A673 (cell line): ENCODE data around the gene STK10.

Source experiments
- CTCF ChIP-seq: fragments of 300-800, 200-600 bp; sonication (generic); conservative IDR thresholded peaks from 2 replicates; pipeline ENCODE4 v1.5.1; 2017; ENCODE audit warnings: low read depth, mild to moderate bottlenecking, antibody characterized with exemption, low read length, moderate library complexity, mixed read lengths
- EZH2 ChIP-seq: fragments of 200-600 bp; sonication (generic); IDR thresholded peaks from 2 replicates; pipeline ENCODE4 v1.6.1; 2017; ENCODE audit warnings: borderline replicate concordance, low read depth, mild to moderate bottlenecking, mixed read lengths, antibody characterized with exemption, low read length; ENCODE audit not compliant: poor library complexity, severe bottlenecking

- no peak for TF ChIP-seq CTCF
- no peak for TF ChIP-seq EZH2
Observed at GRCh38 chr5:172133359-172134029, 54.5 kb downstream of the STK10 start.
